HFFc6 (cell line): Measurements from ENCODE around the gene CHRNA4. TPM values are rescaled to one million over a fixed set of nuclear protein-coding genes. Genes with fewer than 3 reads are reported as not detected.

Experiments used
- DNase-seq: peaks from one replicate; pipeline ENCODE4 v3.0.0-alpha.2; 2018
- H3K27ac Mint-ChIP-seq: 2 replicates; pipeline ENCODE4 v1.8.0; 2020; ENCODE audit warnings: mild to moderate bottlenecking, mixed read lengths
- H3K27me3 Mint-ChIP-seq: 2 replicates; pipeline ENCODE4 v1.8.0; 2021; ENCODE audit warnings: mild to moderate bottlenecking, moderate library complexity, mixed read lengths; ENCODE audit not compliant: insufficient read depth
- H3K36me3 Mint-ChIP-seq: 2 replicates; pipeline ENCODE4 v1.8.0; 2021; ENCODE audit warnings: low read depth, mixed read lengths
- H3K4me1 Mint-ChIP-seq: 2 replicates; pipeline ENCODE4 v1.8.0; 2020; ENCODE audit warnings: low read depth, mixed read lengths
- H3K4me3 Mint-ChIP-seq: 2 replicates; pipeline ENCODE4 v1.8.0; 2020; ENCODE audit warnings: mild to moderate bottlenecking, moderate library complexity, mixed read lengths
- H3K9me3 Mint-ChIP-seq: 2 replicates; pipeline ENCODE4 v1.8.0; 2020; ENCODE audit warnings: mild to moderate bottlenecking, mixed read lengths
- CTCF ChIP-seq: fragments of 200-600 bp; sonication (generic); IDR thresholded peaks from 2 replicates; pipeline ENCODE4 v1.5.0; 2021; ENCODE audit warnings: antibody characterized with exemption, mild to moderate bottlenecking
- total RNA-seq, 6 experiments: library from RNA; stranded (reverse); fragmentation: NEBNext Ultra II Directional; extraction: Animal tissue kit (Norgen Biotek cat#: 25700); gene quantifications; 2 replicates in 1 of 6; 3 replicates in 5 of 6; pipeline ENCODE4 v1.2.3, GENCODE V29; 2021

Gene CHRNA4
- total RNA-seq, 6 experiments from 2014 or later: not detected

GRCh38 chr20:63398744-63399514, 37.8 kb upstream of the CHRNA4 start:
- no peaks in the 10 kb centered on the region for H3K36me3 Mint-ChIP-seq
- H3K4me3 Mint-ChIP-seq: no peak overlapping the region
- TF ChIP-seq CTCF: no peak
- peaks cover 22% of the 10 kb centered on the region for H3K27me3 Mint-ChIP-seq
- no peak overlapping the region for H3K27ac Mint-ChIP-seq
- no peaks in the 10 kb centered on the region for H3K4me1 Mint-ChIP-seq
- no peak for DNase-seq
- H3K9me3 Mint-ChIP-seq: no peaks in the 10 kb centered on the region

- no peak for DNase-seq
- Mint-ChIP-seq H3K9me3 (no peaks in the 10 kb centered on the region), H3K4me3 (no peak overlapping the region), H3K27ac (no peak overlapping the region), H3K36me3 (no peaks in the 10 kb centered on the region), H3K27me3 (peaks cover 22% of the 10 kb centered on the region), H3K4me1 (no peaks in the 10 kb centered on the region)
- TF ChIP-seq CTCF: no peak
Observed at GRCh38 chr20:63397946-63398450, 36.8 kb upstream of the CHRNA4 start.

- Mint-ChIP-seq H3K4me1 (no peaks in the 10 kb centered on the region), H3K4me3 (no peak overlapping the region), H3K36me3 (no peaks in the 10 kb centered on the region), H3K9me3 (no peaks in the 10 kb centered on the region), H3K27me3 (peaks cover 24% of the 10 kb centered on the region), H3K27ac (no peak overlapping the region)
- no peak for TF ChIP-seq CTCF
- DNase-seq: no peak
Observed at GRCh38 chr20:63397155-63397843, 36.1 kb upstream of the CHRNA4 start.

- Mint-ChIP-seq H3K9me3 (peaks cover 2% of the 10 kb centered on the region; the same call in 1 of the 2 replicates), H3K4me1 (no peaks in the 10 kb centered on the region), H3K36me3 (no peaks in the 10 kb centered on the region), H3K27ac (no peak overlapping the region), H3K27me3 (peaks cover 20% of the 10 kb centered on the region), H3K4me3 (no peak overlapping the region)
- no peak for DNase-seq
- TF ChIP-seq CTCF: no peak
Observed at GRCh38 chr20:63396300-63396699, 35.2 kb upstream of the CHRNA4 start.

GRCh38 chr20:63395723-63396122, 34.6 kb upstream of the CHRNA4 start:
- no peak overlapping the region for H3K4me3 Mint-ChIP-seq
- no peaks in the 10 kb centered on the region for H3K4me1 Mint-ChIP-seq
- no peak for DNase-seq
- H3K9me3 Mint-ChIP-seq: peaks cover 6% of the 10 kb centered on the region; the same call in 1 of the 2 replicates
- no peak for TF ChIP-seq CTCF
- H3K27me3 Mint-ChIP-seq: peaks cover 17% of the 10 kb centered on the region
- no peak overlapping the region for H3K27ac Mint-ChIP-seq
- H3K36me3 Mint-ChIP-seq: no peaks in the 10 kb centered on the region
